ENCODE results near the gene SLC35B4.
A peak's percentile ranks its signal among the peaks of the same experiment; 100 is the strongest.

SLC35B4 gene, protein sequence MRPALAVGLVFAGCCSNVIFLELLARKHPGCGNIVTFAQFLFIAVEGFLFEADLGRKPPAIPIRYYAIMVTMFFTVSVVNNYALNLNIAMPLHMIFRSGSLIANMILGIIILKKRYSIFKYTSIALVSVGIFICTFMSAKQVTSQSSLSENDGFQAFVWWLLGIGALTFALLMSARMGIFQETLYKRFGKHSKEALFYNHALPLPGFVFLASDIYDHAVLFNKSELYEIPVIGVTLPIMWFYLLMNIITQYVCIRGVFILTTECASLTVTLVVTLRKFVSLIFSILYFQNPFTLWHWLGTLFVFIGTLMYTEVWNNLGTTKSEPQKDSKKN

GRCh38 chr7:134316539-134317344 is at the start of gene SLC35B4:
Gene SLC35B4 (minus strand): TSS chr7:134316930. CDS start chr7:134316751, 179 bp downstream.
- DNase-seq: peak; percentile 96

DNA sequence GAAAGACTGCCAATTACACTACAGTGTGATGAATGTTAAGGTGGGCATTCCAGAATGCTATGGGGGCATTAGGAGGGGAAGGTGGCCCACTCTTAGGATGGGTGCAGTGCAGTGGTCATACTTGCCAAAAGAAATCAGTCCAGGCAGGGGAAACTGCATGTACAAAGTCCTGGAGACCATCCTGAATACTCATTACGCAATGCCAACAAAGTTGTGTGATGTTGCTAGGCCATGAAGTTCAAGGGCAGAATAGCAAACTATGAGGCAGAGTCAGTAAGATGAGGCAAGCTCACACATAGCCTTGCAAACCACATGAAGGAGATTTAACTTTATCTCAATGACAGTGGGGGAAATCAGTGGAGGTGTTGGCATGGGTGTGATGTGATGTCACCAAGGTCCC is 49.8 kb upstream of the SLC35B4 start:
- DNase-seq: no peak

DNA sequence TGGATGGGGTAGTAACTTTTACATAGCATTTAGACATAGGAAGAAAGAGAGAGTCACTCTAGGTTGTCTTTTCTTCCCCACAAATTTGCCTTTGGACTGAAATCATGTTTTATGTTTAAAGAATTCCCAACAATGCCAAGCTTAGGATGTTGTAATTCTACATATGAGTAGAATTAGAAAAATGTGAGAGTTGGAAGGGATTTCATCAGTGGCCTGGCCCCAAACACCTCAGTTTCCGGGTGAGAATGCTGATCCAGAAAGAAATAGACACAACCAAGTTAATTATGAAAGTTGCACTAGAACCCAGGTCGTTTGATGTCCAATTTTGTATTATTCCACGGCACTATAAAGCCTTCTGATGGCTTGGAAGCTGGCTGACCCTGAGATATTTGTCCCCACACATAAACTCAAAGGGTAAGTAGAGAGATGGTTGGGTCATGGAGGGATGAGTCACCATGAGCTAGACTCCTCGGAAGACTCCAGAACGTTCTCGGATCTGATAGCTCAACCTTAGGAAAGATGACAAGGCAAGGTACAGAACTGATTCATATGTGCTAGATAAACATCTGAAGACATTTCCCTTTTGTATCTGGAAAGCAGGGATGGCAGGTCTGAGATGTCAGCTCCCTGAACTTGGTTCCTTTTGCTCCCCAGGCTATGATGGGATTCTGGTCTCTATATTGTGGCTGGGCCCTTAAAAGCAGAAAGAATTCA is 48.8 kb upstream of the SLC35B4 start:
- no peak for DNase-seq

GRCh38 chr7:134364619-134365037 is 47.9 kb upstream of the SLC35B4 start:
- DNase-seq: no peak

DNA sequence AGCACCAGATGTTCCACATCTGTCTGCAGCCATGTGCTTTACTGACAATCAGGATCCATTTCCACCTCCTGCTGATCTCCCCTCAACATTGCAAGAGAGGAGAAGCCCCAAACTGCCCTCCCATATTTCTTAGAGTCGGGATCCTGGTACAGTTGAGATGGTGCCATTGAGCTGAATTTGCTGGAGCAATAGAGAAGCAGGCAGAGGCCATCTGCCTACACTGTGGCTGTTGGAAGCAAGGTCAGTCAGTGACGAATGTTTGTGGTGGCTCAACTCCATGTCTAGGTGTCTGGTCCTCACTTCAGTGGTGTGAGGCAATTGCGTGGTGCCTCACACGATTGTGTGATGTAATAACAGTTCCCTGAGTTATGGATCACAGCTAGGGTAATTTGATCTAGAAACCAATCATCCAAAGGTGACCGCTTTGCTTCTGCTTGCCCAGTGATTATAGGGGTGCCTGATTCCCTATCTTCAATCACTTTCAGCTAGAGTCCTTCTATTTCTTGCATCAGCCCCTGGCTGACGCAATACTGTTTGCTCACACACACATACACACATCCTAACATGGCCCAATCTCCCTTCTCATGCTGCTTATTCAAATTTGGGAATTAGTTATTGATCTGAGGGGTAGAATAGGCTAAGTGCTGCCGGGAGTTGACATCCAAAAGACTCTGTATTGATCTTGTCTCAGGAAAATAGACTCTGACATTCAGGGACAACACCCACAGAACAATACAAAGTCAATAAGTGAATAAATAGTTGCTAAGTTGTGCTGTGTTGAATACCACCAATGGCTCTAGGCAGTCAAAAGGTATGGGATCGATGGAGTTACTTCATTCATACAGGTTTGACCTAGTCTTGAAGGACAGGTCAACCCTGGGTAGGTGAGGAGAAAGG is 46.1 kb upstream of the SLC35B4 start:
- DNase-seq: no peak

GRCh38 chr7:134359787-134360432 is 43.2 kb upstream of the SLC35B4 start:
- DNase-seq: no peak

- DNase-seq: no peak
Observed at GRCh38 chr7:134357486-134357885, 40.8 kb upstream of the SLC35B4 start.

DNA sequence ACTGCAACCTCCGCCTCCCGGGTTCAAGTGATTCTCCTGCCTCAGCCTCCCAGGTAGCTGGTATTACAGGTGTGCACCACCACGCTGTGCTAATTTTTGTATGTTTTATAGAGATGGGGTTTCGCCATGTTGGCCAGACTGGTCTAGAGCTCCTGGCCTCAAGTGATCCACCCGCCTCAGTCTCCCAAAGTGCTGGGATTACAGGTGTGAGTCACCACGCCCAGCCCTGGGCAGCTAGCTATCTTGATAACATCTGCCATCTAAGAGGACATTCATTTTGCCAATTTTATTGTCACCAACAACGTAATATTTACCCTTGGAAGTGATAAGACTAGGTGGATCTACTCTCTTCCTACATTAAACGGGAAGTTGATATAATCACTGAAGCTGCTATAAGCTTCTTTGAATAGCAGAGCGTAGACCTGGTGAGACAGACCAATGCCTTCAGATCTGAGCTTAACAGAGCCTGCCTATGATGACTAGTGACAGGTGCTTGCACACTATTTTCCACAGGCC is 39.7 kb upstream of the SLC35B4 start:
- DNase-seq: no peak

DNA sequence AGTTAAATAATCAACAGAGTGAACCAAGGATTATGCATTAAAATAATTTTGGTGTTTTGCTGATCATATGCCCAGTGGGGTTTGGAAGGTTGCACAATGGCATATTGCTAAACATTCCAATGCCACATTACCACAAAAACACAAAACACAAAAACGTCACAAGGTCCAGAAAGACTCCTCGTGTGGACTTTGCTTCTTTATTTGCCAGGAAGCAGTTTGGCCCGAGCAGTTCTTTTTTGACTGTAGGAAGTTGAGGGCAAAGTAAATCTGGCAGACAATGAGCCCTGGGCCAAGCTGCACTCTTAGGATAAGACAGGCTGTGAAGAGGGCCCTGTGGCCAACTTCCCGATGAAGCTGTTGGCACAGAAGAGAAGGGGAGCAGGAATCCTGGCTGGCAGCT is 39.2 kb upstream of the SLC35B4 start:
- DNase-seq: no peak

DNA sequence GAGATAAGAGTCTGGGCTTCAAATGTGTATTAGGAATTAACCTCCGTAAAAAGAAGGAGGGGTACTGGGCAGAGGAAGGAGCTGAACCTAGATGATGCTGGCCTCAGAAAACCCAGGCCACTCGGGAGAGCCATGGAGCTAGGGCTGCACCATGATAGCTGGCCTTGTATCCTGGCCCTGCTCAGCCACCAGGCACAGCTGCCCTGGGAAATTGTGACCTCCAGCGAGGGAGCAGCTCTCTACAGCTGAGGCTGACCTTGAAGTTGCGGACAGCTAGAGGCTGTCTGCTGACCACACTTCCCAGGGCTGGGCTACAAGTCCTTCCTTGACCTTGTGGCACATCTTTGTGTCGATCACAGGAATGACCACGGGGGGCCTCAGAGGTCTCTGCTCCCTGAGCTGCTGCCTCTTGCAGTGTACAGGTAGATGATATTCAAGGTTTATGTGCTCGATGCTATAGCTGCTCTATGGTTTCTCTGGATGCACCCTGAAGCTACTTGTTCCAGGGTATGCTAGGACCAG is 38.3 kb upstream of the SLC35B4 start:
- DNase-seq: no peak

DNA sequence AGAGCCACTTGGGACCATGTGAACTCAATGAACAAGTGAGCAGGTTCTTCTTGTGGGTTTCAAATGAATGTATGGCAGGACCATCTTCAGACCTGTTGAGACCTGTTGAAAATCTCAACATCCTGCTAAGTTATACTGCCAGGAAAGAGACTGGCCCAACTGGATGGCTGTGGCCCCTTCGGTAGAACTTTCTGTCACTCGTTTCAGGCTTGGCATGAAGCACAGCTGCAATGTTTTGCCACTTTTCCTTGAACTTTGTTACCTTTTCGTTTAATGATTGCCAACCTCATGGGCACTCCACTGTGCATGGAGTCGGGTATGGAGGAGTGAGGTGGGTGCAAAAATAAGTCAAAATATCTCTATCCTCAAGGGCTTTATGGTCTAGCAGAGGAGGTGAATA is 36.7 kb upstream of the SLC35B4 start:
- DNase-seq: no peak

- DNase-seq: peak; percentile 6
Observed at GRCh38 chr7:134351424-134351823, 34.7 kb upstream of the SLC35B4 start.

DNA sequence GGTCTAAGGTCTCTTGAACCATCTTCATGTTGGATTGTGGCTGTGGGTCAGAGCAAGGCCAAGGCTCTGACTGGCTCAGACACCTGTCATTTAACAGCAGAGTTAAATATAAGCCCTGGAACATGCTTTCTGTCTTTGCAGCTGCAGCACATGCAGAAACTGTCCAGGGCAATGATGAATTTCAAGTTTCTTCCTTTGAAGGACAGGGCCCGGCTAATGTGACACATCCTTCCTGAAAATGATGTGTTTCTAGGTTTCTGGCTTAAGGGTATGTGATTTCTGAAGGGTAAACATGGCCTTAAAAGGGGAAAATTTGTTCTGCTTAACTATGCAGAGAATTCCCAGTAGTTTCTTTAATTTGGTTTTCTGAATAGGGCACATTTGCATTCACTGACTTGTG is 34.0 kb upstream of the SLC35B4 start:
- no peak for DNase-seq

GRCh38 chr7:134347567-134347966 is 30.8 kb upstream of the SLC35B4 start:
- no peak for DNase-seq

DNA sequence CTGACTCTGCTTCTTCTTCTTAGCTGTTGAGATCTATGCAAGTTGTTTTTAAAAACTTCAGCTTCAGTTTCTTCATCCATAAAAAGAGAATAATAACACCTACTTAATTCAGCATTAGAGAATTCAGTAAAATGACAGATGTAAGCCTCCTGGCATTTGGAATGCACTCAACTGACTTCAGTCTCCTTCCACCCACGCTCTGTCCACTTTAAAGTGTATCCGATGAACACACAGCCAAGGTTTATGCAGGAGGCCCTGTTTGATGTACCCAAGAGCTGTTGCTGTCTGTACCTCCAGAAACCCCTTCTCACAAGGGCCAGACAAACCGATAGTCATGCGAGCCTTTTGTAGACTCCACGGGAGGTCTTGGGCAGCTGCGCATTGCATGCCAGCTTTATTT is 27.1 kb upstream of the SLC35B4 start:
- DNase-seq: no peak

DNA sequence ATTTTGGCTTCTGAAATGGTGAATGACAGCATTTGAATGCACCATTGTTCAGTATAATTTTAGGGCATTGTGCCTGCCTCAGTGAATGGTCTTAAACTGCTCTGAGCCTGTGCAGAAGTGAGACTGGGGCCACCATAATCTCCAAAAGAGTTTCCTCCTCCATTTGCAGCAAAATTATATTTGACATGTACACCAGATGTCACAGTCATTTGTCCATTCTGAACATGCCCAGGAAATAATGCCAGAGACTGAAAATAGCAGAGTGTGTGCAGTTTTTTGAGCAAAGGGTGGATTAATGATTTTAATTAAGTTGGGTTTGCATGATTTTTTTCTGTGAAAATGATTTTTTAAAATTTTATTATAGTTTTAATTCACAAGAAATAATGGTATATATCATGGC is 26.4 kb upstream of the SLC35B4 start:
- DNase-seq: no peak

- no peak for DNase-seq
Observed at GRCh38 chr7:134339475-134339874, 22.7 kb upstream of the SLC35B4 start.

- DNase-seq: no peak
Observed at GRCh38 chr7:134337980-134338379, 21.2 kb upstream of the SLC35B4 start.

- DNase-seq: no peak
Observed at GRCh38 chr7:134334408-134334807, 17.7 kb upstream of the SLC35B4 start.

GRCh38 chr7:134333943-134334342 is 17.2 kb upstream of the SLC35B4 start:
- no peak for DNase-seq

DNA sequence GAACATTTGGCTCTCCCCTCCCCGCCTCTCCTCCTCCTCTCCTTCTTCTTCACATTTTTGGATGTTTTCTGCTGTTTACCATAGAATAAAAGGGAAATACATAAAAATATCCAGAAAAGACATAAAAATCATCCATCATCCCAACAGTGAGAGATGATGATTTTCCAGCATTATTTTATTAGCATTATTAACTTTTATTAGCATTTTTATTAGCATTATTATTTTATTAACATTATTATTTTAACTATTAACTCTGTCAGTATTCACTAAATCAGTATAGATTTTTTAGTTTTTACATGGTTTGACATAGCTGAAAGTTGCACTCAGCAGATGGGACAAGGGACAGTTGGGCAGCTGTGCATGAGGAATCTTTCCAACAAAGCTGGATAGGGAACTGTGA is 16.2 kb upstream of the SLC35B4 start:
- no peak for DNase-seq

- DNase-seq: no peak
Observed at GRCh38 chr7:134331393-134331792, 14.7 kb upstream of the SLC35B4 start.
